ENCODE measurements around the gene FAM110C.

FAM110C gene

DNA sequence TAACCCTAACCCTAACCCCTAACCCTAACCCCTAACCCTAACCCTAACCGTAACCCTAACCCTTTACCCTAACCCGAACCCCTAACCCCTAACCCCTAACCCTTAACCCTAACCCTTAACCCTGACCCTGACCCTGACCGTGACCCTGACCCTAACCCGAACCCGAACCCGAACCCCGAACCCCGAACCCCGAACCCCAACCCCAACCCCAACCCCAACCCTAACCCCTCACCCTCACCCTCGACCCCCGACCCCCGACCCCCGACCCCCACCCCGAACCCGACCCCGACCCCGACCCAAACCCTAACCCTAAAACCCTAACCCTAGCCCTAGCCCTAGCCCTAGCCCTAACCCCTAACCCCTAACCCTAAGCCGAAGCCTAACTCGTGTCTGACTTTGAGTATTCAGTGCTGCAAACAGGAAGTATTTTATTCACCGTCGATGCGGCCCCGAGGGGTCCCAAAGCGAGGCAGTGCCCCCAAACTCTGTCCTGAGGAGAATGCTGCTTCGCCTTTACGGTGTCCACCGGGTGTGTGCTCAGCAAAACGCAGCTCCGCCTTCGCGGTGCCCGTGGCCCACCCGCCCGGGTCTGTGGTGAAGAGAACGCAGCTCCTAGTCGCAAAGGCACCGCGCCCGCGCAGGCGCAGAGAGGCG, 36.0 kb downstream of the FAM110C start:
- in situ Hi-C loops (cut with MboI; ENCODE audit: low pct_unique_long_range_greater_than_20kb, low sequenced_read_pairs, unreplicated experiment) = no loop called here
- TF ChIP-seq, protein P1, sequence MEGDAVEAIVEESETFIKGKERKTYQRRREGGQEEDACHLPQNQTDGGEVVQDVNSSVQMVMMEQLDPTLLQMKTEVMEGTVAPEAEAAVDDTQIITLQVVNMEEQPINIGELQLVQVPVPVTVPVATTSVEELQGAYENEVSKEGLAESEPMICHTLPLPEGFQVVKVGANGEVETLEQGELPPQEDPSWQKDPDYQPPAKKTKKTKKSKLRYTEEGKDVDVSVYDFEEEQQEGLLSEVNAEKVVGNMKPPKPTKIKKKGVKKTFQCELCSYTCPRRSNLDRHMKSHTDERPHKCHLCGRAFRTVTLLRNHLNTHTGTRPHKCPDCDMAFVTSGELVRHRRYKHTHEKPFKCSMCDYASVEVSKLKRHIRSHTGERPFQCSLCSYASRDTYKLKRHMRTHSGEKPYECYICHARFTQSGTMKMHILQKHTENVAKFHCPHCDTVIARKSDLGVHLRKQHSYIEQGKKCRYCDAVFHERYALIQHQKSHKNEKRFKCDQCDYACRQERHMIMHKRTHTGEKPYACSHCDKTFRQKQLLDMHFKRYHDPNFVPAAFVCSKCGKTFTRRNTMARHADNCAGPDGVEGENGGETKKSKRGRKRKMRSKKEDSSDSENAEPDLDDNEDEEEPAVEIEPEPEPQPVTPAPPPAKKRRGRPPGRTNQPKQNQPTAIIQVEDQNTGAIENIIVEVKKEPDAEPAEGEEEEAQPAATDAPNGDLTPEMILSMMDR (IDR thresholded peaks at IDR 0.05; ENCODE audit: extremely low read depth, insufficient read depth, missing control alignments) = no peak
- DNase-seq (ENCODE audit: low spot score) = no peak

Data from GM13977 (cell line).